H1 (cell line): ENCODE data around the gene MIS18BP1. TPM values are rescaled to one million over a fixed set of nuclear protein-coding genes. Genes with fewer than 3 reads are reported as not detected.

Experiments
- CTCF ChIA-PET: fragments of 300-600 bp; sonication (Branson Sonifier 250); formaldehyde crosslinking; loops from one replicate; lab custom pipeline; 2021; ENCODE audit not compliant: partially characterized antibody; lab: Charles Lee
- POLR2A ChIA-PET: fragments of 300-600 bp; sonication (Branson Sonifier 250); formaldehyde crosslinking; loops from one replicate; lab custom pipeline; 2021; ENCODE audit warnings: inconsistent platforms; ENCODE audit not compliant: partially characterized antibody; lab: Charles Lee
- DNase-seq, 2 experiments: peaks; one replicate each; pipeline versions ENCODE4 v3.0.0 to v3.0.0-alpha.2; 2010 to 2022; ENCODE audit warnings: low spot score in 2 of 2, low read depth in 1 of 2, mixed read lengths in 1 of 2
- FAIRE-seq: peaks from 2 replicates; lab custom pipeline; 2011; peaks lifted over from hg19 to GRCh38; lab: Jason Lieb, UNC
- H2AFZ ChIP-seq: 2 replicates; pipeline ENCODE4 v1.8.1; 2012; ENCODE audit warnings: low read length, inconsistent platforms
- H2AK5ac ChIP-seq: 2 replicates; pipeline ENCODE4 v1.6.1; 2013; ENCODE audit warnings: low read depth, low read length
- H2BK120ac ChIP-seq: replicated peaks from 2 replicates; pipeline ENCODE3; 2013; ENCODE audit warnings: low read depth, low read length, inconsistent platforms
- H2BK12ac ChIP-seq: 2 replicates; pipeline ENCODE4 v1.6.1; 2013; ENCODE audit warnings: low read depth, low read length
- H2BK15ac ChIP-seq: 2 replicates; pipeline ENCODE4 v1.6.1; 2013; ENCODE audit warnings: low read length
- H2BK20ac ChIP-seq: 2 replicates; pipeline ENCODE4 v1.6.1; 2013; ENCODE audit warnings: low read length
- H2BK5ac ChIP-seq: 2 replicates; pipeline ENCODE4 v1.6.1; 2013; ENCODE audit warnings: low read depth, low read length
- H3K14ac ChIP-seq: 2 replicates; pipeline ENCODE4 v1.6.1; 2013; ENCODE audit warnings: inconsistent platforms; ENCODE audit not compliant: insufficient read length
- H3K18ac ChIP-seq: 2 replicates; pipeline ENCODE4 v1.6.1; 2013; ENCODE audit warnings: low read length; ENCODE audit errors: extremely low read depth
- H3K23ac ChIP-seq: 2 replicates; pipeline ENCODE4 v1.6.1; 2013; ENCODE audit warnings: inconsistent platforms; ENCODE audit not compliant: insufficient read length
- H3K23me2 ChIP-seq: 2 replicates; pipeline ENCODE4 v1.6.1; 2013; ENCODE audit warnings: low read depth, low read length
- H3K27ac ChIP-seq: 2 replicates; pipeline ENCODE4 v1.6.1; 2011; ENCODE audit warnings: low read depth, low read length, inconsistent platforms
- H3K27me3 ChIP-seq, 4 experiments: replicated peaks in 1 of 4; 1 replicate in 1 of 4; 2 replicates in 3 of 4; pipeline versions ENCODE4 v1.6.1 to v1.8.1; 2011 to 2013; ENCODE audit warnings: low read length in 3 of 4, mild to moderate bottlenecking in 3 of 4, inconsistent platforms in 2 of 4, mixed read lengths in 2 of 4, moderate library complexity in 1 of 4; ENCODE audit not compliant: control insufficient read depth in 3 of 4, insufficient read depth in 3 of 4; ENCODE audit errors: extremely low read depth in 1 of 4
- H3K36me3 ChIP-seq, 4 experiments: 2 replicates each; pipeline versions ENCODE4 v1.6.1 to v1.8.1; 2011 to 2013; ENCODE audit warnings: mild to moderate bottlenecking in 4 of 4, low read length in 3 of 4, moderate library complexity in 2 of 4, control low read depth in 1 of 4, inconsistent platforms in 1 of 4; ENCODE audit not compliant: insufficient read depth in 4 of 4, control insufficient read depth in 2 of 4
- H3K4ac ChIP-seq: replicated peaks from 2 replicates; pipeline ENCODE3; 2013; ENCODE audit warnings: low read length, low read depth, mixed read lengths, inconsistent platforms; ENCODE audit not compliant: insufficient read length
- H3K4me1 ChIP-seq, 4 experiments: replicated peaks in 1 of 4; 1 replicate in 1 of 4; 2 replicates in 3 of 4; pipeline versions ENCODE4 v1.6.1 to v1.8.1; 2011 to 2013; ENCODE audit warnings: low read length in 3 of 4, inconsistent platforms in 2 of 4, mixed read lengths in 1 of 4; ENCODE audit not compliant: insufficient read depth in 4 of 4, control insufficient read depth in 3 of 4
- H3K4me2 ChIP-seq, 2 experiments: 2 replicates each; pipeline versions ENCODE4 v1.6.1 to v1.8.1; 2011 to 2013; ENCODE audit warnings: low read depth in 2 of 2, low read length in 2 of 2, control low read depth in 1 of 2, inconsistent platforms in 1 of 2, mild to moderate bottlenecking in 1 of 2; ENCODE audit not compliant: insufficient read depth in 1 of 2
- H3K4me3 ChIP-seq, 4 experiments: fragments of 200-600, 300-600 bp in 1 of 4; sonication (generic), shearing (Covaris generic), sonication (Bioruptor Twin) in 1 of 4; 2 replicates each; pipeline versions ENCODE4 v1.5.1 to v1.8.1; 2011 to 2016; ENCODE audit warnings: low read length in 4 of 4, low read depth in 3 of 4, control low read depth in 2 of 4, inconsistent platforms in 2 of 4, mild to moderate bottlenecking in 2 of 4, mixed read lengths in 1 of 4, moderate library complexity in 1 of 4; ENCODE audit not compliant: insufficient read depth in 2 of 4; ENCODE audit errors: extremely low read depth in 1 of 4
- H3K56ac ChIP-seq: replicated peaks from 2 replicates; pipeline ENCODE3; 2013; ENCODE audit warnings: low read depth, mild to moderate bottlenecking, mixed read lengths, low read length, inconsistent platforms; ENCODE audit not compliant: insufficient read length
- H3K79me1 ChIP-seq: 2 replicates; pipeline ENCODE4 v1.6.1; 2013; ENCODE audit warnings: low read depth, low read length, control low read depth
- H3K79me2 ChIP-seq, 2 experiments: 2 replicates each; pipeline versions ENCODE4 v1.6.1 to v1.8.1; 2012 to 2013; ENCODE audit warnings: low read length in 2 of 2, mild to moderate bottlenecking in 2 of 2, inconsistent platforms in 1 of 2; ENCODE audit not compliant: insufficient read depth in 2 of 2, control insufficient read depth in 1 of 2
- H3K9ac ChIP-seq, 4 experiments: replicated peaks in 1 of 4; 1 replicate in 1 of 4; 2 replicates in 3 of 4; pipeline versions ENCODE4 v1.6.1 to v1.8.1; 2011 to 2013; ENCODE audit warnings: low read depth in 3 of 4, low read length in 3 of 4, control low read depth in 2 of 4, mild to moderate bottlenecking in 2 of 4, moderate library complexity in 2 of 4, inconsistent platforms in 1 of 4; ENCODE audit errors: extremely low read depth in 1 of 4
- H3K9me3 ChIP-seq, 2 experiments: 2 replicates each; pipeline versions ENCODE4 v1.6.1 to v1.8.1; 2012 to 2013; ENCODE audit warnings: mild to moderate bottlenecking in 2 of 2, moderate library complexity in 2 of 2, control low read depth in 1 of 2, inconsistent platforms in 1 of 2, low read depth in 1 of 2, low read length in 1 of 2, mixed read lengths in 1 of 2; ENCODE audit not compliant: insufficient read depth in 2 of 2
- H4K20me1 ChIP-seq, 2 experiments: replicated peaks in 1 of 2; 2 replicates each; pipeline versions ENCODE3 to v1.8.1; 2011 to 2013; ENCODE audit warnings: inconsistent platforms in 2 of 2, low read length in 2 of 2, mild to moderate bottlenecking in 1 of 2; ENCODE audit not compliant: insufficient read depth in 2 of 2, control insufficient read depth in 1 of 2
- H4K5ac ChIP-seq: 2 replicates; pipeline ENCODE4 v1.6.1; 2013; ENCODE audit warnings: low read length, low read depth, mixed read lengths, inconsistent platforms; ENCODE audit not compliant: insufficient read length
- H4K8ac ChIP-seq: 2 replicates; pipeline ENCODE4 v1.8.0; 2013; ENCODE audit warnings: mild to moderate bottlenecking, moderate library complexity, low read length, inconsistent platforms; ENCODE audit not compliant: insufficient read depth; ENCODE audit errors: extremely low read depth
- H4K91ac ChIP-seq: replicated peaks from 2 replicates; pipeline ENCODE3; 2013; ENCODE audit warnings: low read length, mixed read lengths, inconsistent platforms; ENCODE audit not compliant: insufficient read length
- CBX5 ChIP-seq: fragments of 300-800, 300-1000 bp; sonication (generic); IDR thresholded peaks from 2 replicates; pipeline ENCODE4 v1.7.1; 2016; ENCODE audit warnings: antibody characterized with exemption, low read length, low read depth
- CHD1 ChIP-seq: IDR thresholded peaks from 2 replicates; pipeline ENCODE4 v1.6.1; 2012; ENCODE audit warnings: low read depth, low read length, improper control_type of control experiment
- CTBP2 ChIP-seq: IDR thresholded peaks from 2 replicates; pipeline ENCODE4 v1.7.0; 2011; ENCODE audit warnings: borderline replicate concordance, mild to moderate bottlenecking, moderate library complexity, mixed read lengths, low read length; ENCODE audit not compliant: insufficient read depth, insufficient read length
- GABPA ChIP-seq: IDR thresholded peaks from 2 replicates; pipeline ENCODE4 v1.6.1; 2011; ENCODE audit warnings: mild to moderate bottlenecking, low read length, moderate library complexity, borderline replicate concordance; ENCODE audit not compliant: insufficient read depth
- KDM5A ChIP-seq: fragments of 200-600 bp; IDR thresholded peaks from 2 replicates; pipeline ENCODE4 v1.7.1; 2012; ENCODE audit warnings: mild to moderate bottlenecking, low read length, inconsistent platforms, mixed read lengths
- RNF2 ChIP-seq: fragments of 200-900, 300-1000 bp; sonication (generic); IDR thresholded peaks from 2 replicates; pipeline ENCODE4 v1.7.1; 2016; ENCODE audit warnings: borderline replicate concordance, low read depth, mild to moderate bottlenecking, antibody characterized with exemption, low read length; ENCODE audit not compliant: poor library complexity, severe bottlenecking; ENCODE audit errors: missing control alignments
- SAP30 ChIP-seq: fragments of 300-600 bp; sonication (generic); IDR thresholded peaks from 2 replicates; pipeline ENCODE4 v1.7.1; 2012; ENCODE audit warnings: low read length, moderate library complexity, mild to moderate bottlenecking, inconsistent platforms; ENCODE audit not compliant: insufficient read depth, insufficient replicate concordance
- SUZ12 ChIP-seq: fragments of 200-600 bp; sonication (generic); IDR thresholded peaks from 2 replicates; pipeline ENCODE4 v1.6.1; 2012; ENCODE audit warnings: mild to moderate bottlenecking, inconsistent platforms, low read length, moderate library complexity, mixed read lengths
- TAF1 ChIP-seq: IDR thresholded peaks from 2 replicates; pipeline ENCODE4 v1.6.1; 2011; ENCODE audit warnings: mild to moderate bottlenecking, low read depth, low read length
- TCF12 ChIP-seq: IDR thresholded peaks from 2 replicates; pipeline ENCODE4 v1.6.1; 2011; ENCODE audit warnings: low read depth, mild to moderate bottlenecking, low read length
- WGBS, 2 experiments: shearing (Covaris generic) in 1 of 2; methylation state at CpG; one replicate each; pipeline versions ENCODE4 v1.1.6 to v1.1.7; 2013 to 2015; ENCODE audit warnings: low lambda C conversion rate in 2 of 2, mixed read lengths in 2 of 2, inconsistent platforms in 1 of 2, low coverage in 1 of 2, missing lambda C conversion rate in 1 of 2; ENCODE audit not compliant: insufficient replicate concordance in 2 of 2, insufficient coverage in 1 of 2, insufficient read length in 1 of 2; ENCODE audit errors: extremely low coverage in 1 of 2, missing lambda C conversion rate in 1 of 2; 5-methylcytosine and 5-hydroxymethylcytosine counted together
- polyA plus RNA-seq, 7 experiments: library from polyadenylated mRNA; depleted of rRNA in 3 of 7; stranded (reverse) in 5 of 7; unstranded in 2 of 7; fragments of >200 nt in 5 of 7; fragments of 200-250 nt in 2 of 7; gene quantifications; 1 replicate in 5 of 7; 2 replicates in 1 of 7; 4 replicates in 1 of 7; pipeline versions ENCODE4 v1.2.1 to v1.2.3, GENCODE V29; 2011 to 2013; ENCODE audit warnings: missing spikeins in 2 of 7, mixed read lengths in 2 of 7
- total RNA-seq: library from RNA; stranded (reverse); fragmentation: NEBNext Ultra II Directional; extraction: Animal tissue kit (Norgen Biotek cat#: 25700); gene quantifications from 2 replicates; pipeline ENCODE4 v1.2.1, GENCODE V29; 2021
- TF ChIP-seq, protein P1 (sequence below), 3 experiments: IDR thresholded peaks; 1 replicate in 2 of 3; 2 replicates in 1 of 3; pipeline versions ENCODE4 v1.5.1 to v1.6.1; 2011; ENCODE audit warnings: low read length in 3 of 3, mild to moderate bottlenecking in 3 of 3, inconsistent platforms in 2 of 3, low read depth in 1 of 3, moderate library complexity in 1 of 3; ENCODE audit not compliant: insufficient read depth in 1 of 3; ENCODE audit errors: control extremely low read depth in 1 of 3

The MIS18BP1 gene
- total and polyA plus RNA-seq, 2 of the 8 experiments (the other 6 are each of a cell fraction or from before 2014, with no cell fraction given), result 12.8 to 80.5 TPM

DNA sequence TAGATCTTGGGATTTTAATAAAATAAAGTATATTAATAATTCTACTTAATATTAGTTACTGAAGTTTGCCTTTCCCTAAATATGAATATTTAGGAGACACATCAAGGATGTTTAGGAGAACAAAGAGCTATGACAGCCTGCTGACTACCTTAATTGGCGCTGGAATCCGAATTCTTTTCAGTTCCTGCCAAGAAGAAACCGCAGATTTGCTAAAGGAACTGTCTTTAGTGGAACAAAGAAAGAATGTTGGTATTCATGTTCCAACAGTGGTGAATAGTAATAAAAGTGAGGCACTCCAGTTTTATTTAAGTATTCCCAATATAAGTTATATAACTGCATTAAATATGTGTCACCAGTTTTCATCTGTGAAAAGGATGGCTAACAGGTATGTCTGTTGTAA, 54.5 kb downstream of the MIS18BP1 start:
- H2BK15ac ChIP-seq, result no peak overlapping the region
- ChIA-PET POLR2A (interaction anchor here (1.9 kb wide), 1 partner anchor 13 kb away, joined by 5 read pairs; no protein-coding TSS in a partner anchor), CTCF (interaction anchor here (0.5 to 1.9 kb wide), 3 partner anchors 86 to 285 kb away, joined by 3 to 5 read pairs (median 5); no protein-coding TSS in a partner anchor)
- H4K91ac ChIP-seq, result no peak overlapping the region
- H3K4me3 ChIP-seq, result no peak overlapping the region
- H2BK5ac ChIP-seq, result no peak overlapping the region
- no peak for DNase-seq
- no peak overlapping the region for H3K18ac ChIP-seq
- no peaks in the 10 kb centered on the region for H3K27me3 ChIP-seq
- no peak overlapping the region for H3K4me2 ChIP-seq
- H4K5ac ChIP-seq, result no peak overlapping the region
- H3K36me3 ChIP-seq, result peaks cover 0 to 20% (median 2%) of the 10 kb centered on the region in 4 experiments; a peak in 2 of 8 replicates
- H3K9me3 ChIP-seq, result no peaks in the 10 kb centered on the region
- H4K8ac ChIP-seq, result no peak overlapping the region
- no peak overlapping the region for H3K14ac ChIP-seq
- H3K4ac ChIP-seq, result no peak overlapping the region
- H3K23me2 ChIP-seq, result no peaks in the 10 kb centered on the region
- H3K56ac ChIP-seq, result no peak overlapping the region
- H3K79me2 ChIP-seq, result no peaks in the 10 kb centered on the region
- H2AFZ ChIP-seq, result no peak overlapping the region
- no peaks in the 10 kb centered on the region for H3K4me1 ChIP-seq
- H4K20me1 ChIP-seq, result no peaks in the 10 kb centered on the region
- H3K9ac ChIP-seq, result no peak overlapping the region
- no peaks in the 10 kb centered on the region; the same call in 1 of the 2 replicates for H3K79me1 ChIP-seq
- no peak overlapping the region for H2AK5ac ChIP-seq
- FAIRE-seq, result no peak
- H3K27ac ChIP-seq, result no peak overlapping the region
- H2BK12ac ChIP-seq, result no peak overlapping the region
- H3K23ac ChIP-seq, result no peak overlapping the region
- H2BK120ac ChIP-seq, result no peak overlapping the region
- 88% methylated on average over 3 of the region's 3 CpGs; no CpG with 5 or more reads in 1 of the 2 experiments for WGBS, 2 experiments
- H2BK20ac ChIP-seq, result no peak overlapping the region
- TF ChIP-seq TAF1 (no peak), GABPA (no peak), KDM5A (no peak), CBX5 (no peak), CHD1 (no peak), TCF12 (no peak), SUZ12 (no peak), SAP30 (no peak), RNF2 (no peak), CTBP2 (no peak)
- TF ChIP-seq, protein P1, sequence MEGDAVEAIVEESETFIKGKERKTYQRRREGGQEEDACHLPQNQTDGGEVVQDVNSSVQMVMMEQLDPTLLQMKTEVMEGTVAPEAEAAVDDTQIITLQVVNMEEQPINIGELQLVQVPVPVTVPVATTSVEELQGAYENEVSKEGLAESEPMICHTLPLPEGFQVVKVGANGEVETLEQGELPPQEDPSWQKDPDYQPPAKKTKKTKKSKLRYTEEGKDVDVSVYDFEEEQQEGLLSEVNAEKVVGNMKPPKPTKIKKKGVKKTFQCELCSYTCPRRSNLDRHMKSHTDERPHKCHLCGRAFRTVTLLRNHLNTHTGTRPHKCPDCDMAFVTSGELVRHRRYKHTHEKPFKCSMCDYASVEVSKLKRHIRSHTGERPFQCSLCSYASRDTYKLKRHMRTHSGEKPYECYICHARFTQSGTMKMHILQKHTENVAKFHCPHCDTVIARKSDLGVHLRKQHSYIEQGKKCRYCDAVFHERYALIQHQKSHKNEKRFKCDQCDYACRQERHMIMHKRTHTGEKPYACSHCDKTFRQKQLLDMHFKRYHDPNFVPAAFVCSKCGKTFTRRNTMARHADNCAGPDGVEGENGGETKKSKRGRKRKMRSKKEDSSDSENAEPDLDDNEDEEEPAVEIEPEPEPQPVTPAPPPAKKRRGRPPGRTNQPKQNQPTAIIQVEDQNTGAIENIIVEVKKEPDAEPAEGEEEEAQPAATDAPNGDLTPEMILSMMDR (IDR thresholded peaks at IDR 0.05; ENCODE audit: control extremely low read depth in 1 of 3, insufficient read depth in 1 of 3, low read depth in 1 of 3, low read length in 3 of 3), result no peak
